NCI-H2081 treated with DMSO at 0.1 percent for 48 hours (cell line): ENCODE results near the gene PRKACA.
"Not testable (repeated sequence)": the region's sequence is repeated elsewhere in the genome, so short reads cannot be mapped to it uniquely, and the experiment has no call there.

Experiments
- DNase-seq: peaks from one replicate; lab custom pipeline; 2025; lab: John Stamatoyannopoulos, UW

PRKACA gene

GRCh38 chr19:14066134-14066533 lies 51.4 kb downstream of the PRKACA start:
- no peak for DNase-seq

DNA sequence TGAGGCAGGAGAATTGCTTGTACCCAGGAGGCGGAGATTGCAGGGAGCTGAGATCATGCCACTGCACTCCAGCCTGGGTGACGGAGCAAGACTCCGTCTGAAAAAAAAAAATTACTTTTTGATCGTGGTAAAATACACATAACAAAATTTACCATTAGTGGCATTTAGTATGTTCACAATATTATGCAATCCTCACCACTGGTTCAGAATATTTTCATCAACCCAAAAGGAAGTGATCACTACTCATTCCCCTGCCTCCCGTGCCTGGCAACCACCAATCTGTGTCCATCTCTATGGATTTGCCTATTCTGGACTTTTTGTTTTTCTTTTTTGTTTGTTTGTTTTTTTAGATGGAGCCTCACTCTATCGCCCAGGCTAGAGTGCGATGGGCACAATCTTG lies 54.5 kb downstream of the PRKACA start:
- DNase-seq: no peak

GRCh38 chr19:14062558-14062855 lies 55.1 kb downstream of the PRKACA start:
- DNase-seq: no peak

GRCh38 chr19:14061751-14062557 lies 55.6 kb downstream of the PRKACA start, which contains the start of gene PALM3:
Gene PALM3, minus strand, starts transcription at chr19:14062076. Its CDS starts 96 bp downstream, at chr19:14061980.
- no peak for DNase-seq

DNA sequence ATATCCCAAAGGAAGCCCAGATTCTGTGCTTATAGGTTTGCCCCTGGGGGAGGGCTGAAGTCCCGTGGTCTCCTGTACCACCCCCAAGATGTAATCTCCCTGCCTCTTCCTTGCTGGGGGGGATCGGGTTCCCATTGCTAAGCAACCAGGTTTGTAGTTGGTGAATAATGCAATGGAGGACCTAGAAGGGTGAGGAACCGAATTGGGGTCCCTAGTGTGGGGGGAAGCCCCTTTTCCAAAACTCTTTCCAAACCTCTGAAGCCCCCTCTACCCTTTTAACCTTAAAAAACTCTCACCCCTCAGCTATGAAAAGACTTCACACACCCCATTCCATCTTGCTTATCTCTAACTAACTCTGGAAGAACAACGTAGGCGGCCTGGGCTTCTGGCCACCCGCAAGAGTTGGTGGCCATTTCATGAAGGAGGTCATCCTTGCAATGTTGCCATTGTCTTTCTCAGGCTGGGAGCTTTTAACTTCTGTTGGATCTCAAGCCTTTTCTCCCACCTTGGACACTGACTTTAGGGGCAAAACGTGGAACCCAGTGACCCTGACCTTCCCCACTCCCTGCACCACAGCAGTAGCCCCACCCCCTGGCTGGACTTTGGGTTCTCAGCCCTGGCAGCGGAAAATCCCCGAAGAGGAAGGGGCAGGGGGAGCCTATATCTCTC lies 56.3 kb downstream of the PRKACA start:
- DNase-seq: no peak

DNA sequence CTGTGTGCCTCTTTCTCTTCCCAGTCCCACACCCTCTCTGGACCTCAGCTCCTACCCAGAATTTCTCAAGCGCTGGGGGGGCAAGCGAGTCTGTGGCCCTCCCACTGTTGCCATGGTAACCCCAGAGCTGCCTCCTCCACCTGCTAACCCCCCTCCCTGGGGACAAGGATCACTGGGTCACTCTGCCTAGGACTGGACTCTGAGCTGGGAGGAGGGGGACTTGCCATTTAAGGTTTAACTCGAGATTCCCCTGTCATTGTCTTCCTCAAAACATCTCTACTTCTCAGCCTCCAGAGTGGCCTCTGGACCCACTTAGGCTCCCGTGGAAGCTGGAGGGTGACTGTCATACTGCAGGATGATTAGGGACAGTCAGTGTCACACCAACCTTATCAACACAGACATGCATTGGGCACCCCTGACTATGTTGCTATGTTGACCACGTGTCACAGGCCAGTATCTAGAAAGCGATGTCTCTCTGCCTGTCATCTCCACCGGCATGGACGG lies 57.9 kb downstream of the PRKACA start:
- no peak for DNase-seq

DNA sequence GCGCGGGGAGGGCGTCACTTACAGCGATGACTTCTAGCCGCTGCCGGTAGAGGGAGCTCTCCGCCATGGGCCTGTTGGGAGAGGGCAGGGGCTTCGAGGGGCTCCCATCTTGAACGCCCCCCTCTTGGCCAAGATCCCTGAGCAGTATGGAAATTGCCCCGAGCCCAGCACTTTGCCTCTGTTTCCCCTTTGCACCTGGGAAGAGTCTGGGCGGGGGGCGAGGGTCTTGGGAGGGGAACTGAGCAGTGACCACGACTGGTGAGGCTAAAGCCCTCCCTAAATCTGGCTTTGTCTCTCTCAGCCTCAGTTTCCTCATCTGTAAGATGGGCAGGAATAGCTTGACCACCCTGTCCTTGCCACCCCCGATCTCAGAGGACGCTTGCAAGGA lies 58.5 kb downstream of the PRKACA start:
- no peak for DNase-seq

GRCh38 chr19:14058182-14059092 lies 59.1 kb downstream of the PRKACA start:
- DNase-seq: no peak

GRCh38 chr19:14056741-14057356 lies 60.7 kb downstream of the PRKACA start:
- DNase-seq: no peak

DNA sequence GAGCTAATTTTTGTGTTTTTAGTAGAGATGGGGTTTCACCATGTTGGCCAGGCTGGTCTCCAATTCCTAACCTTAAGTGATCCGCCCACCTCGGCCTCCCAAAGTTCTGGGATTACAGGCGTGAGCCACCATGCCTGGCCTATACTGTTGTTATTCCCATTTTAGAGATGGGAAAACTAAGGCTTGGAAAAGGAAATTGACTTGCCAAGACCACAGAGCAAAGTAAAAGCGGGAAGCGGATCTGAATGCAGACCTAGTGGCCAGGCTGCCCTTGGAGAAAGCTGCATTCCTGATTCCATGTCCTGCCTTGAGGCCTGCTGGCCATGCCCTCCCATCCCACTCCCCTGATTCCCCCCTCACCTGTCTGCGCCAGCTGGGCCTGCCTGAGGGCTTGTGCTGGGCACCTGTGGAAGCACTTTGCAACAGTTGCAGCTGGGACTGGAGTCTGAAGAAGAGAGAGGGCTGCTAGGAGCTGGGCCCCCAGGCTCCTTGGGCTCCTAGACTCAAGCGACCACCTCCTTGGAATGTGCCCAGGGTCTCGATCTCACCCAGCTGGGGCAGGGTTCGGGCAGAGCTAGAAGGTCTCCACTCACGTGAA lies 61.4 kb downstream of the PRKACA start:
- DNase-seq: no peak

GRCh38 chr19:14055396-14055795 lies 62.2 kb downstream of the PRKACA start:
- DNase-seq: no peak

DNA sequence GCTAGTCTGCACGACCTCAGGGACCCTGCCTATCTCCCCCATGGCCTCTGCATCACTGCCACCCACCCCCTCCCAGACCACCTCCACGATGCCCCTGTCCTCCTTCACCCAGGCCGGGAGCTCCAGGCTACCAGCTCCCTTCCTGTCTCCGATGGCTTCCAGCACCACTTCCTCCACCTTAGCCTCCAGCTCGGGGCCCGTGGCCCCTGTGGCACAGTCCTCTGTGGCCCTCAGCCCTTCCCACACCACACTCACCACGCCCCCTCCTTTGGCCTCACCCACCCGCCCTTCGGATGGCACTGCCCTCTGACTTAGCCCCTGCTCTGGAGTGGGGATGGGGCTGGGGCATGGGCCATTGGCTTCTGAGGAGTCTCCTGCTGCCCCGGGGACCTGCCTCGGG lies 62.8 kb downstream of the PRKACA start:
- no peak for DNase-seq

- DNase-seq: no peak
Observed at GRCh38 chr19:14054099-14054498, 63.5 kb downstream of the PRKACA start.

DNA sequence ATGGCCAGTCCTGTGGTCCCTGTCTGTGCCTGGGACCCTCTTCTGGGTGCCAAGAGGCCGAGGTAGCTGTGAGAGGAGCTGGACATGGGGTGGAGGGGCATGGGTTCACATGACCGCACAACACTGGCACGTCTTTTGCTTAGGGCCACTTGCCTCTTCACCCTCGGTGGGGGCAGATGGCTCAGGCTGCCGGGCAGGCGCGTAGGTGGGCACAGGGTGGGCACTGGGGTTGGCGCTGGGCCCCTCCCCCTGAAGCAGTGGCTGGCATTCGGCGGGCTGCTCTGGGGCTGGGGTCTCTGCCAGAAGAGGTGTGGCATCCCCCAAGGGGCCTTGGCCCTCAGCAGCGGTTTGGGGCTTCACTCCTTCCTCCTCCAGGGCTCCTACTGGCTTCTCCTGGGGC lies 64.1 kb downstream of the PRKACA start:
- DNase-seq: no peak

GRCh38 chr19:14053032-14053431 lies 64.5 kb downstream of the PRKACA start:
- no peak for DNase-seq

DNA sequence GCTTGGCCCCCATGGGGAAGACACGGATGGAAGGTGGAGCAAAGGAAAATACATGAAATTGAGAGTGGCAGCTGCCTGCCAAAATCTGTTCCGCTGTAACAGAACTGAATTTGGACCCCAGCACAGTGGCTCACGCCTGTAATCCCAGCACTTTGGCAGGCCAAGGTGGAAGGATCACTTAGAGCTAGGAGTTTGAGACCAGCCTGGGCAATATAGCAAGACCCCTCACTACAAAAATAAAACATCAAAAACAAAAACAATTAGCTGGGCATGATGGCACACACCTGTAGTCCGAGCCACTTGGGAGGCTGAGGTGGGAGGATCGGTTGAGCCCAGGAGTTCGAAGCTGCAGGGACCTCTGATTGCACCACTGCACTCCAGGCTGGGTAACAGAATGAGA lies 65.1 kb downstream of the PRKACA start:
- DNase-seq: no peak

- DNase-seq: no peak
Observed at GRCh38 chr19:14051980-14052379, 65.6 kb downstream of the PRKACA start.

GRCh38 chr19:14050961-14051360 lies 66.6 kb downstream of the PRKACA start:
- not testable (repeated sequence) for DNase-seq

DNA sequence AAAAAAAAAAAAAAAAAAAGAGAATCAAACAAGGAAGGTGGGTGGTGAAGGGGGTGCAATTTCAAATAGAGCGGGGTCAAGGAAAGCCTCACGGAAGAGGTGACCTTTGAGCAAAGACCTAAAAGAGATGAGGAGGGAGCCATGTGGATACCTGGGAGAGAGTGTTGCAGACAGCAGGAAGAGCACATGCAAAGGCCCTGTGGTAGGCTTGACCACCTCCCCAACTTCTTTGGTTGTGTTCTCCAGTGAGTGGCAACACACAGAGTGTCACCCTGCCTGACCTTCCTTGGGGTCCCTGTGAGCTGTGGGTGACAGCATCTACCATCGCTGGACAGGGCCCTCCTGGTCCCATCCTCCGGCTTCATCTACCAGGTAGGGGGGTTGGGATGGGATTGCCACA lies 67.0 kb downstream of the PRKACA start:
- DNase-seq: no peak

GRCh38 chr19:14048443-14049153 lies 69.0 kb downstream of the PRKACA start:
- DNase-seq: no peak

GRCh38 chr19:14047866-14048265 lies 69.7 kb downstream of the PRKACA start:
- not testable (repeated sequence) for DNase-seq
